GM23248 (cell line): ENCODE results near the gene TNFRSF12A. TPM values are rescaled to one million over a fixed set of nuclear protein-coding genes. Genes with fewer than 3 reads are reported as not detected.
A peak's percentile ranks its signal among the peaks of the same experiment; 100 is the strongest.

ENCODE experiments used
- DNase-seq: peaks from one replicate; pipeline ENCODE4 v3.0.0-alpha.2; 2015
- H2AFZ ChIP-seq: fragments of 200-600 bp; sonication (generic); 2 replicates; pipeline ENCODE4 v1.6.1; 2016; ENCODE audit warnings: antibody characterized with exemption
- H3F3A ChIP-seq: fragments of 200-600 bp; sonication (generic); 2 replicates; pipeline ENCODE4 v1.6.1; 2016; ENCODE audit warnings: mild to moderate bottlenecking, antibody characterized with exemption, mixed run types; ENCODE audit not compliant: insufficient read depth
- H3K27ac ChIP-seq: fragments of 200-600 bp; sonication (generic); 2 replicates; pipeline ENCODE4 v1.5.1; 2016; ENCODE audit warnings: mild to moderate bottlenecking
- H3K27me3 ChIP-seq: fragments of 200-600 bp; sonication (generic); replicated peaks from 2 replicates; pipeline ENCODE4 v1.6.1; 2016; ENCODE audit warnings: mild to moderate bottlenecking; ENCODE audit not compliant: insufficient read depth
- H3K36me3 ChIP-seq: fragments of 200-600 bp; sonication (generic); 2 replicates; pipeline ENCODE4 v1.6.1; 2016; ENCODE audit warnings: low read depth, mild to moderate bottlenecking
- H3K4me1 ChIP-seq: fragments of 200-600 bp; sonication (generic); 2 replicates; pipeline ENCODE4 v1.6.1; 2016; ENCODE audit warnings: mild to moderate bottlenecking; ENCODE audit not compliant: insufficient read depth
- H3K4me2 ChIP-seq: fragments of 200-600 bp; sonication (generic); one replicate; pipeline ENCODE4 v1.6.1; 2016; ENCODE audit warnings: mild to moderate bottlenecking; ENCODE audit not compliant: unreplicated experiment
- H3K4me3 ChIP-seq: fragments of 200-600 bp; sonication (generic); 2 replicates; pipeline ENCODE4 v1.5.1; 2016; ENCODE audit warnings: mild to moderate bottlenecking
- H3K79me2 ChIP-seq: fragments of 200-600 bp; sonication (generic); 2 replicates; pipeline ENCODE4 v1.6.1; 2016; ENCODE audit warnings: mild to moderate bottlenecking; ENCODE audit not compliant: insufficient read depth
- H3K9ac ChIP-seq: fragments of 200-600 bp; sonication (generic); 2 replicates; pipeline ENCODE4 v1.6.1; 2016; ENCODE audit warnings: mild to moderate bottlenecking
- H3K9me2 ChIP-seq: fragments of 200-600 bp; sonication (generic); 2 replicates; pipeline ENCODE4 v1.6.1; 2016; ENCODE audit warnings: mixed run types, mild to moderate bottlenecking, moderate library complexity; ENCODE audit not compliant: insufficient read depth
- H3K9me3 ChIP-seq: fragments of 200-600 bp; sonication (generic); one replicate; pipeline ENCODE4 v1.6.1; 2017; ENCODE audit warnings: low read depth
- H4K20me1 ChIP-seq: fragments of 200-600 bp; sonication (generic); 2 replicates; pipeline ENCODE4 v1.6.0; 2016; ENCODE audit not compliant: insufficient read depth
- EZH2 ChIP-seq: fragments of 200-600 bp; sonication (generic); IDR thresholded peaks from 2 replicates; pipeline ENCODE4 v1.6.1; 2018; ENCODE audit warnings: antibody characterized with exemption, mild to moderate bottlenecking; ENCODE audit not compliant: insufficient read depth, poor library complexity, severe bottlenecking
- EZH2phosphoT487 ChIP-seq: fragments of 200-600 bp; sonication (generic); IDR thresholded peaks from 2 replicates; pipeline ENCODE4 v1.6.1; 2018; ENCODE audit warnings: antibody characterized with exemption, moderate library complexity, mild to moderate bottlenecking, low read depth; ENCODE audit not compliant: insufficient read depth
- WGBS, 2 experiments: methylation state at CpG; one replicate each; pipeline ENCODE4 v1.1.6; 2015 to 2017; ENCODE audit warnings: low lambda C conversion rate in 2 of 2, low coverage in 1 of 2; ENCODE audit errors: missing lambda C conversion rate in 2 of 2; 5-methylcytosine and 5-hydroxymethylcytosine counted together
- in situ Hi-C: fragments of 300-500 bp; cut with MboI; formaldehyde crosslinking; loops from 2 replicates; pipeline ENCODE4 v1.15.0; 2020
- polyA plus RNA-seq: library from polyadenylated mRNA; unstranded; fragments of >200 nt; fragmentation: Nextera tagmentation; extraction: Ambion mirVana; gene quantifications from 2 replicates; pipeline ENCODE4 v1.2.1, GENCODE V29; 2016
- total RNA-seq: library from RNA; depleted of rRNA; stranded (reverse); fragments of >200 nt; shearing (Covaris generic); gene quantifications from 2 replicates; pipeline ENCODE4 v1.2.3, GENCODE V29; 2014

Gene TNFRSF12A
- total and polyA plus RNA-seq, 2 experiments from 2014 or later: 735 to 864 TPM

GRCh38 chr16:2980227-2981176, 39.7 kb upstream of the TNFRSF12A start, which contains the start of gene PKMYT1:
Gene PKMYT1 (minus strand): TSS chr16:2980446. CDS start chr16:2979657, 789 bp downstream.
- Histone ChIP-seq H3K9me3 (no peaks in the 10 kb centered on the region), H3K36me3 (no peaks in the 10 kb centered on the region)
- 8 to 12% methylated on average over 49 to 72 of the region's 91 CpGs for WGBS, 2 experiments

GRCh38 chr16:2981177-2981898, 38.8 kb upstream of the TNFRSF12A start:
- in situ Hi-C loops: no loop called here

More at GRCh38 chr16:2980227-2981176, 39.7 kb upstream of the TNFRSF12A start, which contains the start of gene PKMYT1:
- no peaks in the 10 kb centered on the region for H3K79me2 ChIP-seq
- TF ChIP-seq EZH2phosphoT487 (no peak), EZH2 (no peak)
- no peaks in the 10 kb centered on the region for H3F3A ChIP-seq
- no peaks in the 10 kb centered on the region for H4K20me1 ChIP-seq
- H2AFZ ChIP-seq: peak within 1 kb of the TSS; percentile 88
- peak within 1 kb of the TSS; percentile 57 for H3K27ac ChIP-seq
- peak within 1 kb of the TSS; percentile 82 for H3K4me3 ChIP-seq
- H3K9ac ChIP-seq: peak within 1 kb of the TSS; percentile 97
- in situ Hi-C loops: no loop called here
- H3K4me2 ChIP-seq: peak within 1 kb of the TSS; percentile 87
- H3K4me1 ChIP-seq: no peaks in the 10 kb centered on the region
- H3K27me3 ChIP-seq: no peaks in the 10 kb centered on the region
- peak; percentile 97 for DNase-seq
- no peaks in the 10 kb centered on the region for H3K9me2 ChIP-seq

GRCh38 chr16:2981899-2982250, 38.3 kb upstream of the TNFRSF12A start:
- Histone ChIP-seq H3K79me2 (no peaks in the 10 kb centered on the region), H3K9ac (no peak overlapping the region), H4K20me1 (no peaks in the 10 kb centered on the region), H3K27me3 (no peaks in the 10 kb centered on the region), H3K4me2 (no peak overlapping the region), H3K36me3 (no peaks in the 10 kb centered on the region), H3K4me1 (no peaks in the 10 kb centered on the region), H3K9me2 (no peaks in the 10 kb centered on the region), H3K4me3 (no peak overlapping the region), H3K9me3 (no peaks in the 10 kb centered on the region), H3K27ac (no peak overlapping the region), H3F3A (no peaks in the 10 kb centered on the region), H2AFZ (no peak overlapping the region)
- TF ChIP-seq EZH2phosphoT487 (no peak), EZH2 (no peak)
- DNase-seq: no peak
- 65 to 69% methylated on average over 4 of the region's 4 CpGs for WGBS, 2 experiments
- in situ Hi-C loops: no loop called here

More at GRCh38 chr16:2981177-2981898, 38.8 kb upstream of the TNFRSF12A start:
- TF ChIP-seq EZH2: no peak
- TF ChIP-seq EZH2phosphoT487: no peak
- 62 to 65% methylated on average over 33 of the region's 33 CpGs for WGBS, 2 experiments
- Histone ChIP-seq H3K27ac (no peak overlapping the region), H3K79me2 (no peaks in the 10 kb centered on the region), H3K4me3 (peak overlapping the region; percentile 82), H3K36me3 (no peaks in the 10 kb centered on the region), H3K4me1 (no peaks in the 10 kb centered on the region), H3K9me2 (no peaks in the 10 kb centered on the region), H2AFZ (peak overlapping the region; percentile 88; the same call in 1 of the 2 replicates), H3K9me3 (no peaks in the 10 kb centered on the region), H3K27me3 (no peaks in the 10 kb centered on the region), H3F3A (no peaks in the 10 kb centered on the region), H3K9ac (peak overlapping the region; percentile 97), H4K20me1 (no peaks in the 10 kb centered on the region), H3K4me2 (peak overlapping the region; percentile 87)
- DNase-seq: no peak

GRCh38 chr16:2982402-2982801, 37.8 kb upstream of the TNFRSF12A start:
- H3F3A ChIP-seq: no peaks in the 10 kb centered on the region
- H4K20me1 ChIP-seq: no peaks in the 10 kb centered on the region
- H3K27ac ChIP-seq: no peak overlapping the region
- H3K9ac ChIP-seq: no peak overlapping the region
- TF ChIP-seq EZH2 (no peak), EZH2phosphoT487 (no peak)
- 99% methylated on average over 5 of the region's 5 CpGs for WGBS, 2 experiments
- H3K4me2 ChIP-seq: no peak overlapping the region
- no peaks in the 10 kb centered on the region for H3K79me2 ChIP-seq
- H3K36me3 ChIP-seq: no peaks in the 10 kb centered on the region
- H2AFZ ChIP-seq: no peak overlapping the region
- no peaks in the 10 kb centered on the region for H3K9me2 ChIP-seq
- H3K27me3 ChIP-seq: no peaks in the 10 kb centered on the region
- H3K4me3 ChIP-seq: no peak overlapping the region
- H3K4me1 ChIP-seq: no peaks in the 10 kb centered on the region
- no peaks in the 10 kb centered on the region for H3K9me3 ChIP-seq
- in situ Hi-C loops: no loop called here
- no peak for DNase-seq
